Left kidney (tissue), 2 donors: ENCODE data around the gene LPP. TPM values are rescaled to one million over a fixed set of nuclear protein-coding genes. Genes with fewer than 3 reads are reported as not detected.

Experiments
- DNase-seq: peaks from one replicate; pipeline ENCODE4 v3.0.0-alpha.2; 2013
- polyA plus RNA-seq: library from polyadenylated mRNA; unstranded; fragments of 120-200 nt; gene quantifications from one replicate; pipeline ENCODE4 v1.2.1, GENCODE V29; 2013; ENCODE audit not compliant: insufficient read length

The LPP gene
- polyA plus RNA-seq, 1 donor = 32.9 TPM

GRCh38 chr3:188881954-188882641 lies 728.1 kb downstream of the LPP start:
- no peak for DNase-seq

- no peak for DNase-seq
These were observed 730.5 kb downstream of the LPP start for GRCh38 chr3:188884299-188885043.

- no peak for DNase-seq
These were observed 734.5 kb downstream of the LPP start for GRCh38 chr3:188888321-188889053.

GRCh38 chr3:188889054-188889491 lies 735.1 kb downstream of the LPP start:
- no peak for DNase-seq

- no peak for DNase-seq
These were observed 736.8 kb downstream of the LPP start for GRCh38 chr3:188890572-188891270.

GRCh38 chr3:188899881-188900280 lies 745.9 kb downstream of the LPP start:
- no peak for DNase-seq

GRCh38 chr3:188900421-188900951 lies 746.5 kb downstream of the LPP start:
- DNase-seq = no peak

GRCh38 chr3:188901126-188901525 lies 747.2 kb downstream of the LPP start:
- no peak for DNase-seq

GRCh38 chr3:188901671-188902287 lies 747.8 kb downstream of the LPP start:
- no peak for DNase-seq

- no peak for DNase-seq
These were observed 750.7 kb downstream of the LPP start for GRCh38 chr3:188904670-188905069.

GRCh38 chr3:188905547-188905946 lies 751.6 kb downstream of the LPP start:
- DNase-seq = no peak

GRCh38 chr3:188906236-188906635 lies 752.3 kb downstream of the LPP start:
- no peak for DNase-seq

GRCh38 chr3:188908002-188908850 lies 754.3 kb downstream of the LPP start:
- DNase-seq = no peak

GRCh38 chr3:188911026-188911850 lies 757.3 kb downstream of the LPP start:
- peak; percentile 86 for DNase-seq

- no peak for DNase-seq
These were observed 759.1 kb downstream of the LPP start for GRCh38 chr3:188913084-188913483.

- no peak for DNase-seq
These were observed 760.6 kb downstream of the LPP start for GRCh38 chr3:188914552-188914951.

GRCh38 chr3:188915127-188915526 lies 761.2 kb downstream of the LPP start:
- DNase-seq = no peak

GRCh38 chr3:188916934-188917401 lies 763.0 kb downstream of the LPP start:
- no peak for DNase-seq

GRCh38 chr3:188918093-188918492 lies 764.1 kb downstream of the LPP start:
- DNase-seq = no peak

- DNase-seq = no peak
These were observed 769.7 kb downstream of the LPP start for GRCh38 chr3:188923671-188924070.
